ENCODE data around the gene ITGB1. TPM values are rescaled to one million over a fixed set of nuclear protein-coding genes. Genes with fewer than 3 reads are reported as not detected.

ITGB1 gene
- total and polyA plus RNA-seq, 9 of the 15 experiments (the other 6 are each of a cell fraction or from before 2014, with no cell fraction given): 40.2 to 194 (median 155) TPM

GRCh38 chr10:32960022-32960421, 2.0 kb upstream of the ITGB1 start (continued):
- TF ChIP-seq ZNF212 (CRISPR knock-in tag; IDR thresholded peaks at IDR 0.05) (no peak), HMG20A (CRISPR knock-in tag; conservative IDR thresholded peaks at IDR 0.05) (no peak), PYGO2 (tag; IDR thresholded peaks at IDR 0.05) (no peak), FOXA1 (IDR thresholded peaks at IDR 0.05; ENCODE audit: borderline replicate concordance) (no peak), ZNF282 (CRISPR knock-in tag; IDR thresholded peaks at IDR 0.05) (no peak), CEBPZ (IDR thresholded peaks at IDR 0.05; ENCODE audit: borderline replicate concordance, low read depth, low read length) (no peak), ELF4 (CRISPR knock-in tag; IDR thresholded peaks at IDR 0.05) (no peak), ZNF384 (IDR thresholded peaks at IDR 0.05; ENCODE audit: low read depth, low read length) (no peak), ZBTB33 (CRISPR knock-in tag; IDR thresholded peaks at IDR 0.05) (no peak), ZNF77 (CRISPR knock-in tag; IDR thresholded peaks at IDR 0.05) (no peak), TCF15 (CRISPR knock-in tag; IDR thresholded peaks at IDR 0.05) (no peak), FOS (IDR thresholded peaks at IDR 0.05; ENCODE audit: extremely low read depth, insufficient read length) (no peak), ZNF408 (CRISPR knock-in tag; IDR thresholded peaks at IDR 0.05; ENCODE audit: low read depth) (no peak), GABPB2 (CRISPR knock-in tag; conservative IDR thresholded peaks at IDR 0.05) (no peak), CBX8 (IDR thresholded peaks at IDR 0.05; ENCODE audit: borderline replicate concordance, extremely low read depth, low read depth, low read length, poor library complexity, severe bottlenecking) (no peak), RHOXF2B (CRISPR knock-in tag; conservative IDR thresholded peaks at IDR 0.05) (no peak), CHAMP1 (IDR thresholded peaks at IDR 0.05) (no peak), ZNF707 (CRISPR knock-in tag; conservative IDR thresholded peaks at IDR 0.05) (no peak), ATF1 (CRISPR knock-in tag; IDR thresholded peaks at IDR 0.05) (no peak), ATF1 (tag; IDR thresholded peaks at IDR 0.05) (peak; percentile 7; the same call in 1 of the 2 replicates), TRIM24 (IDR thresholded peaks at IDR 0.05) (0 out of 4 replicates have a peak, but pooled peaks of 1 of the 2 experiments have one; percentile 9), ILK (tag; IDR thresholded peaks at IDR 0.05; ENCODE audit: borderline replicate concordance, low read depth) (no peak), FOXA3 (CRISPR knock-in tag; conservative IDR thresholded peaks at IDR 0.05 in 1 of 2, IDR thresholded peaks at IDR 0.05 in 1 of 2) (no peak)
